Fibroblast of upper back skin (primary cell): ENCODE data around the gene RPS6KB2.

Experiments used
- DNase-seq: peaks from one replicate; pipeline ENCODE4 v3.0.0-alpha.2; 2013

RPS6KB2 gene

GRCh38 chr11:67431346-67432249 lies 3.3 kb downstream of the RPS6KB2 start:
- no peak for DNase-seq

- no peak for DNase-seq
Measured at GRCh38 chr11:67432655-67433349, 4.5 kb downstream of the RPS6KB2 start.

GRCh38 chr11:67433536-67434394 lies 5.5 kb downstream of the RPS6KB2 start:
- no peak for DNase-seq

GRCh38 chr11:67434395-67434881 lies 6.1 kb downstream of the RPS6KB2 start:
- DNase-seq = no peak

- DNase-seq = no peak
Measured at GRCh38 chr11:67435031-67435726, 6.9 kb downstream of the RPS6KB2 start.

GRCh38 chr11:67435727-67436458 lies 7.6 kb downstream of the RPS6KB2 start:
- no peak for DNase-seq

GRCh38 chr11:67436459-67437081 lies 8.3 kb downstream of the RPS6KB2 start:
- DNase-seq = peak; percentile 58

GRCh38 chr11:67437082-67437808 lies 9.0 kb downstream of the RPS6KB2 start, which contains the start of gene PTPRCAP:
PTPRCAP (minus strand) TSS chr11:67437682; CDS start chr11:67437619, 63 bp downstream.
- peak; percentile 52 for DNase-seq

- DNase-seq = no peak
Measured at GRCh38 chr11:67437809-67438157, 9.5 kb downstream of the RPS6KB2 start.

- DNase-seq = no peak
Measured at GRCh38 chr11:67438158-67438902, 10.0 kb downstream of the RPS6KB2 start.

- DNase-seq = no peak
Measured at GRCh38 chr11:67439321-67440228, 11.3 kb downstream of the RPS6KB2 start.

- DNase-seq = no peak
Measured at GRCh38 chr11:67440229-67441097, 12.2 kb downstream of the RPS6KB2 start.

GRCh38 chr11:67441098-67441563 lies 12.8 kb downstream of the RPS6KB2 start:
- DNase-seq = no peak

GRCh38 chr11:67441731-67442351 lies 13.5 kb downstream of the RPS6KB2 start:
- DNase-seq = no peak

GRCh38 chr11:67442504-67443404 lies 14.5 kb downstream of the RPS6KB2 start:
- DNase-seq = no peak

- no peak for DNase-seq
Measured at GRCh38 chr11:67445515-67445914, 17.2 kb downstream of the RPS6KB2 start.
